GM12891 (cell line): ENCODE results near the gene TEDC1.

Source experiments
- POLR2A ChIP-seq: IDR thresholded peaks from 2 replicates; pipeline ENCODE4 v1.6.1; 2011; ENCODE audit warnings: low read depth, low read length, control low read depth
- POLR2AphosphoS5 ChIP-seq: IDR thresholded peaks from 2 replicates; pipeline ENCODE4 v1.6.1; 2011; ENCODE audit warnings: low read depth, low read length, control low read depth

DNA sequence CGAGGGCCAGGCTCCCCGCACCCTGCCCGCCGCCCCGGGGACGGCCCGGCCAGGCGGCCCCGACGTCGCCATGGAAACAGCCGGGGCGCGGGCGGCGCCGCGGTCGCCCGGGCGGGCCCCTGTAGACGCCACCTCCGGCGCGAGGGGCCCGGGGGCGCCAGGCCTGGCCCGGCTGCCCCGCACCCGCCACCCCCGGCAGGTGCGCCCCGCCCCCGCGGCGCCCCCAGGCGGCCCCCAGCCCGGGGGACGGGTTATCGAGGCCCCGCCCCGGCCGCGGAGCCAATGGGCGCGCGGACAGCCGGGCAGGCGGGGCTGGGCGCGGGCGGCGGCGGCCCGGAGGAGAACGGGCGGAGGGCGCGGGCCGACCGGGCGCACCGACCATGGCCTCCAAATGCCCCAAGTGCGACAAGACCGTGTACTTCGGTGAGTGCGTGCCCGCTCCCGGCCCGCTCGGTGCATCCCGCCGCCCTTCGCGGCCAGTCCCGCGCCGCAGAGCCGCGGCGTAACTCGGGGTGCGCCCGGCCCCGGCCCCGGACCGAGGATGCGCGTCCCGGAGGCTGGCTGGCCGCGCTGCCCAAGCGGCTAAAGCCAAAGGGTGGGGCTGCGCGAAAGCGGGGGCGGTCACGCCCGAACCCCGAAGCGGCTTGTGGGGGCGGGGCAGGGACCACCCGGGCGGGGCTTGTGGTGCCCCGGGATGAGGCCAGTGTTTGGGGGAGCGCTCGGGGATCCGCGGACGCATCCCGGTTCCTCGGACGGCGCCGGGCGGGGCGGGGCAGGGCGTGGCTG is 16.4 kb upstream of the TEDC1 start, which contains the start of gene CRIP2:
- TF ChIP-seq POLR2AphosphoS5: no peak
- no peak for TF ChIP-seq POLR2A
